GM23338 (cell line): Measurements from ENCODE around the gene MYO16. TPM values are rescaled to one million over a fixed set of nuclear protein-coding genes. Genes with fewer than 3 reads are reported as not detected.

ENCODE experiments used
- ATAC-seq: fragments of 200-7000 bp; cut with Tn5 transposase; 3 replicates; pipeline ENCODE4 v1.9.1; 2020
- DNase-seq: peaks from one replicate; pipeline ENCODE4 v3.0.0-alpha.2; 2015; ENCODE audit warnings: low spot score
- H2AFZ ChIP-seq: fragments of 200-600 bp; sonication (generic); 2 replicates; pipeline ENCODE4 v1.8.0; 2016; ENCODE audit warnings: antibody characterized with exemption, mild to moderate bottlenecking, moderate library complexity
- H3F3A ChIP-seq: fragments of 200-600 bp; sonication (generic); replicated peaks from 2 replicates; pipeline ENCODE4 v1.8.0; 2017; ENCODE audit warnings: antibody characterized with exemption, mixed run types, low read depth
- H3K27ac ChIP-seq: fragments of 200-600 bp; sonication (generic); 2 replicates; pipeline ENCODE4 v1.6.1; 2016; ENCODE audit warnings: low read depth
- H3K27me3 ChIP-seq: fragments of 200-600 bp; sonication (generic); 2 replicates; pipeline ENCODE4 v1.8.0; 2016; ENCODE audit warnings: mild to moderate bottlenecking, mixed run types, moderate library complexity; ENCODE audit not compliant: insufficient read depth
- H3K36me3 ChIP-seq: fragments of 200-600 bp; sonication (generic); 2 replicates; pipeline ENCODE4 v1.8.0; 2016; ENCODE audit warnings: mild to moderate bottlenecking; ENCODE audit not compliant: insufficient read depth
- H3K4me1 ChIP-seq: fragments of 200-600 bp; sonication (generic); 2 replicates; pipeline ENCODE4 v1.8.0; 2016; ENCODE audit warnings: mild to moderate bottlenecking, moderate library complexity; ENCODE audit not compliant: insufficient read depth
- H3K4me2 ChIP-seq: fragments of 200-600 bp; sonication (generic); 2 replicates; pipeline ENCODE4 v1.7.1; 2017; ENCODE audit warnings: mixed run types
- H3K4me3 ChIP-seq: fragments of 200-600 bp; sonication (generic); 2 replicates; pipeline ENCODE4 v1.6.1; 2016; ENCODE audit warnings: mixed run types
- H3K79me2 ChIP-seq: fragments of 200-600 bp; sonication (generic); replicated peaks from 2 replicates; pipeline ENCODE4 v1.8.0; 2017; ENCODE audit warnings: mild to moderate bottlenecking; ENCODE audit not compliant: insufficient read depth
- H3K9me2 ChIP-seq: fragments of 200-600 bp; sonication (generic); 2 replicates; pipeline ENCODE4 v1.8.0; 2017; ENCODE audit not compliant: insufficient read depth
- H4K20me1 ChIP-seq: fragments of 200-600 bp; sonication (generic); replicated peaks from 2 replicates; pipeline ENCODE4 v1.8.0; 2017; ENCODE audit warnings: mild to moderate bottlenecking; ENCODE audit not compliant: insufficient read depth
- H3K27ac Mint-ChIP-seq: 2 replicates; pipeline ENCODE4 v1.8.0; 2020; ENCODE audit warnings: inconsistent platforms, mild to moderate bottlenecking, moderate library complexity, mixed read lengths
- H3K27me3 Mint-ChIP-seq: 3 replicates; pipeline ENCODE4 v1.8.0; 2022; ENCODE audit warnings: low read depth, mild to moderate bottlenecking, moderate library complexity, mixed read lengths, inconsistent platforms; ENCODE audit not compliant: insufficient read depth, poor library complexity
- H3K36me3 Mint-ChIP-seq: 3 replicates; pipeline ENCODE4 v1.8.0; 2021; ENCODE audit warnings: low read depth, mild to moderate bottlenecking, inconsistent platforms, moderate library complexity, mixed read lengths
- H3K4me1 Mint-ChIP-seq: 3 replicates; pipeline ENCODE4 v1.8.0; 2020; ENCODE audit warnings: mild to moderate bottlenecking, inconsistent platforms, mixed read lengths
- H3K4me3 Mint-ChIP-seq: 3 replicates; pipeline ENCODE4 v1.8.0; 2021; ENCODE audit warnings: moderate library complexity, mild to moderate bottlenecking, inconsistent platforms, mixed read lengths
- H3K9me3 Mint-ChIP-seq: 3 replicates; pipeline ENCODE4 v1.8.0; 2020; ENCODE audit warnings: moderate library complexity, mild to moderate bottlenecking, inconsistent platforms, mixed read lengths
- CREB1 ChIP-seq: fragments of 250-450 bp; sonication (Bioruptor Pico); IDR thresholded peaks from 2 replicates; pipeline ENCODE4 v1.5.0; 2020; ENCODE audit warnings: low read depth, mild to moderate bottlenecking, moderate library complexity
- CTCF ChIP-seq, 2 experiments: fragments of 200-600 bp in 1 of 2; sonication (generic) in 1 of 2; conservative IDR thresholded peaks; 2 replicates each; pipeline versions ENCODE4 v1.5.1 to v1.6.1; 2016 to 2017; ENCODE audit warnings: antibody characterized with exemption in 2 of 2, low read depth in 2 of 2, mild to moderate bottlenecking in 2 of 2, moderate library complexity in 1 of 2
- EZH2 ChIP-seq: fragments of 200-600 bp; sonication (generic); IDR thresholded peaks from one replicate; pipeline ENCODE4 v1.8.0; 2017; ENCODE audit warnings: antibody characterized with exemption, mild to moderate bottlenecking, low read depth; ENCODE audit not compliant: unreplicated experiment
- EZH2phosphoT487 ChIP-seq: fragments of 200-600 bp; sonication (generic); IDR thresholded peaks from one replicate; pipeline ENCODE4 v1.8.1; 2018; ENCODE audit warnings: antibody characterized with exemption; ENCODE audit not compliant: unreplicated experiment
- JUNB ChIP-seq: IDR thresholded peaks from one replicate; pipeline ENCODE4 v1.6.1; 2016; ENCODE audit warnings: antibody characterized with exemption; ENCODE audit not compliant: unreplicated experiment
- NANOG ChIP-seq: IDR thresholded peaks from 2 replicates; pipeline ENCODE4 v1.6.1; 2016; ENCODE audit warnings: antibody characterized with exemption, borderline replicate concordance
- POLR2AphosphoS5 ChIP-seq: IDR thresholded peaks from 2 replicates; pipeline ENCODE4 v1.6.1; 2016; ENCODE audit warnings: antibody characterized with exemption, low read depth
- REST ChIP-seq: IDR thresholded peaks from one replicate; pipeline ENCODE4 v1.6.1; 2018; ENCODE audit warnings: antibody characterized with exemption; ENCODE audit not compliant: unreplicated experiment
- STAT1 ChIP-seq: IDR thresholded peaks from one replicate; pipeline ENCODE4 v1.6.1; 2016; ENCODE audit warnings: antibody characterized with exemption; ENCODE audit not compliant: unreplicated experiment
- ZNF114 ChIP-seq: fragments of 250-450 bp; sonication (Bioruptor Pico); IDR thresholded peaks from 2 replicates; pipeline ENCODE4 v1.5.0; 2020; ENCODE audit warnings: mild to moderate bottlenecking, moderate library complexity
- ZNF331 ChIP-seq: fragments of 250-450 bp; sonication (Bioruptor Pico); IDR thresholded peaks from 2 replicates; pipeline ENCODE4 v1.5.0; 2020; ENCODE audit warnings: low read depth, mild to moderate bottlenecking, moderate library complexity
- ZNF462 ChIP-seq: fragments of 250-450 bp; sonication (Bioruptor Pico); IDR thresholded peaks from 2 replicates; pipeline ENCODE4 v1.5.0; 2020; ENCODE audit warnings: mild to moderate bottlenecking, moderate library complexity
- polyA plus RNA-seq: library from polyadenylated mRNA; unstranded; fragments of >200 nt; fragmentation: Nextera tagmentation; extraction: Ambion mirVana; gene quantifications from 2 replicates; pipeline ENCODE4 v1.2.1, GENCODE V29; 2016
- total RNA-seq: library from RNA; depleted of rRNA; stranded (reverse); fragments of >200 nt; shearing (Covaris generic); gene quantifications from 2 replicates; pipeline ENCODE4 v1.2.3, GENCODE V29; 2014
- TF ChIP-seq, protein P1 (sequence below): IDR thresholded peaks from 2 replicates; pipeline ENCODE4 v1.6.1; 2016; ENCODE audit warnings: antibody characterized with exemption

Gene MYO16
- total and polyA plus RNA-seq, 2 experiments from 2014 or later: 0.10 to 0.13 TPM

- TF ChIP-seq STAT1 (no peak), CTCF (conservative IDR thresholded peaks at IDR 0.05; ENCODE audit: low read depth in 2 of 2) (no peak), ZNF331 (CRISPR knock-in tag) (no peak), EZH2phosphoT487 (no peak), NANOG (no peak), EZH2 (no peak), ZNF114 (no peak), POLR2AphosphoS5 (no peak), ZNF462 (CRISPR knock-in tag) (no peak), JUNB (no peak), REST (no peak), CREB1 (no peak)
- TF ChIP-seq, protein P1, sequence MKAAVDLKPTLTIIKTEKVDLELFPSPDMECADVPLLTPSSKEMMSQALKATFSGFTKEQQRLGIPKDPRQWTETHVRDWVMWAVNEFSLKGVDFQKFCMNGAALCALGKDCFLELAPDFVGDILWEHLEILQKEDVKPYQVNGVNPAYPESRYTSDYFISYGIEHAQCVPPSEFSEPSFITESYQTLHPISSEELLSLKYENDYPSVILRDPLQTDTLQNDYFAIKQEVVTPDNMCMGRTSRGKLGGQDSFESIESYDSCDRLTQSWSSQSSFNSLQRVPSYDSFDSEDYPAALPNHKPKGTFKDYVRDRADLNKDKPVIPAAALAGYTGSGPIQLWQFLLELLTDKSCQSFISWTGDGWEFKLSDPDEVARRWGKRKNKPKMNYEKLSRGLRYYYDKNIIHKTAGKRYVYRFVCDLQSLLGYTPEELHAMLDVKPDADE: no peak
- Histone ChIP-seq H4K20me1 (no peaks in the 10 kb centered on the region), H3K4me3 (no peak overlapping the region), H3K4me1 (no peaks in the 10 kb centered on the region), H2AFZ (0 out of 2 replicates have a peak overlapping the region, but pooled peaks have one; percentile 14), H3K4me2 (no peak overlapping the region), H3K27me3 (no peaks in the 10 kb centered on the region), H3K36me3 (no peaks in the 10 kb centered on the region), H3K9me2 (no peaks in the 10 kb centered on the region), H3K27ac (no peak overlapping the region), H3F3A (no peaks in the 10 kb centered on the region), H3K79me2 (no peaks in the 10 kb centered on the region)
- Mint-ChIP-seq H3K4me1 (peaks cover 2% of the 10 kb centered on the region; the same call in 2 of the 3 replicates), H3K27me3 (peaks cover 1% of the 10 kb centered on the region), H3K27ac (no peak overlapping the region), H3K9me3 (no peaks in the 10 kb centered on the region), H3K36me3 (no peaks in the 10 kb centered on the region), H3K4me3 (no peak overlapping the region)
- DNase-seq (no peak), ATAC-seq (no peak)
Observed at GRCh38 chr13:108959234-108959633, 329.8 kb downstream of the MYO16 start.
